ENCODE data around the gene TCP11L1.
"Not testable (repeated sequence)": the region's sequence is repeated elsewhere in the genome, so short reads cannot be mapped to it uniquely, and the experiment has no call there.

Gene TCP11L1

GRCh38 chr11:33029218-33029617 is 10.2 kb upstream of the TCP11L1 start:
- not testable (repeated sequence) for DNase-seq

GRCh38 chr11:33033493-33033892 is 5.9 kb upstream of the TCP11L1 start:
- DNase-seq = no peak

GRCh38 chr11:33035011-33035410 is 4.4 kb upstream of the TCP11L1 start:
- no peak for DNase-seq

GRCh38 chr11:33040033-33040861 is 875 bp downstream of the TCP11L1 start:
- DNase-seq = peak; percentile 43

GRCh38 chr11:33040862-33041453 is 1.6 kb downstream of the TCP11L1 start:
- no peak for DNase-seq

GRCh38 chr11:33043221-33043830 is 4.0 kb downstream of the TCP11L1 start:
- no peak for DNase-seq

- no peak for DNase-seq
These were observed 4.9 kb downstream of the TCP11L1 start for GRCh38 chr11:33044285-33044756.

GRCh38 chr11:33045551-33046255 is 6.3 kb downstream of the TCP11L1 start:
- no peak for DNase-seq

- DNase-seq = not testable (repeated sequence)
These were observed 9.3 kb downstream of the TCP11L1 start for GRCh38 chr11:33048701-33049100.

- not testable (repeated sequence) for DNase-seq
These were observed 10.4 kb downstream of the TCP11L1 start for GRCh38 chr11:33049565-33050408.

- no peak for DNase-seq
These were observed 12.9 kb downstream of the TCP11L1 start for GRCh38 chr11:33052231-33052630.

- no peak for DNase-seq
These were observed 16.0 kb downstream of the TCP11L1 start for GRCh38 chr11:33055375-33055774.

- DNase-seq = no peak
These were observed 17.9 kb downstream of the TCP11L1 start for GRCh38 chr11:33057284-33057683.

GRCh38 chr11:33059331-33060007 is 20.1 kb downstream of the TCP11L1 start:
- no peak for DNase-seq

- no peak for DNase-seq
These were observed 20.9 kb downstream of the TCP11L1 start for GRCh38 chr11:33060271-33060670.

GRCh38 chr11:33062137-33062536 is 22.8 kb downstream of the TCP11L1 start:
- DNase-seq = no peak

GRCh38 chr11:33063326-33063881 is 24.0 kb downstream of the TCP11L1 start:
- no peak for DNase-seq

- DNase-seq = no peak
These were observed 24.9 kb downstream of the TCP11L1 start for GRCh38 chr11:33064033-33064825.

- DNase-seq = no peak
These were observed 25.5 kb downstream of the TCP11L1 start for GRCh38 chr11:33064866-33065265.

- DNase-seq = peak; percentile 44
These were observed 26.2 kb downstream of the TCP11L1 start for GRCh38 chr11:33065445-33066178.
